D721Med (cell line): ENCODE measurements around the gene ZNF407.

Experiments
- DNase-seq: peaks from one replicate; pipeline ENCODE4 v3.0.0; 2011; ENCODE audit warnings: low spot score; ENCODE audit not compliant: insufficient read length
- FAIRE-seq: peaks from 2 replicates; lab custom pipeline; 2011; peaks lifted over from hg19 to GRCh38; lab: Jason Lieb, UNC
- CTCF ChIP-seq: IDR thresholded peaks from 2 replicates; pipeline ENCODE4 v1.5.1; 2012; ENCODE audit warnings: mild to moderate bottlenecking, control low read depth; ENCODE audit not compliant: insufficient read depth; ENCODE audit errors: missing control alignments

ZNF407 gene

GRCh38 chr18:74905247-74905646 lies 307.6 kb downstream of the ZNF407 start:
- FAIRE-seq, result no peak
- no peak for TF ChIP-seq CTCF
- DNase-seq, result no peak

DNA sequence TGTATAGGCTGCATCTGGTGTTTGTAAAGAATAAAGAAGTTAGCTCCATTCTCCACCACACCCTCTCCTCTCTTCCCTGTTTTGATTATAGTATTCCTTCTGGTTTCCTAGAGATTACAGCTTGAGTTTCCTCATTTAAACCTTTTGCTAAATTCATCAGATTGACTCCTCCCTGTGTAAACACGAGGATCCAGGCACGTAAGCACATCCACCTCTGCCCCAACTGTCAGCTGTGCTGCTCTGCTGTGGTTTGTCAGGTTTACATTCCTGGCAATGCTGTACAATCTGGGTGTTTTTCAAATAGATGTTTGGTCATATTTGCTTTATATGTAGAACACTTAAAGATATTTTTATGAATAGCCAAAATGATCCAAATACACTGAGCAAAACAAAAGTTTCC lies 308.5 kb downstream of the ZNF407 start:
- FAIRE-seq (no peak), DNase-seq (no peak)
- TF ChIP-seq CTCF, result no peak

- TF ChIP-seq CTCF, result no peak
- no peak for FAIRE-seq
- DNase-seq, result no peak
Measured at GRCh38 chr18:74914052-74914591, 316.5 kb downstream of the ZNF407 start.

DNA sequence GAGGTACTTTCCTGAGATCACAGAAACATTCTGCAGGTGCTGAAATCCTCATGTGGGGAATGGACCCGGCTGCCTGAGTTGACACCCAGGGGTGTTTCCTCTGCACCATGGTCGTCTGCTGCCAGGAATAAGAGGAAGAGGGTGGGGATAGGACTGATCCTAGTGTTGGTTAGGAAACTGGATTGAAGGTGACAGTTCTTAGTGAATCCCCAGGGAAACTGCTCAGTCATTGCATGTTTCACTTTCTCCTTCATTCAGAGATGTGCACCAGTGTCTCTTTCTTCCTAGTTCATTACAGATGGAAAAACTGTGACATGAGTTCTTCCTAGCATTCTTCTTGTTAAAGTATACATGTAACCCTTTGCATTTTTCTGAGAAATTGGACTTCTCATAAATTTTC lies 317.0 kb downstream of the ZNF407 start:
- no peak for DNase-seq
- no peak for TF ChIP-seq CTCF
- FAIRE-seq, result peak; percentile 85

DNA sequence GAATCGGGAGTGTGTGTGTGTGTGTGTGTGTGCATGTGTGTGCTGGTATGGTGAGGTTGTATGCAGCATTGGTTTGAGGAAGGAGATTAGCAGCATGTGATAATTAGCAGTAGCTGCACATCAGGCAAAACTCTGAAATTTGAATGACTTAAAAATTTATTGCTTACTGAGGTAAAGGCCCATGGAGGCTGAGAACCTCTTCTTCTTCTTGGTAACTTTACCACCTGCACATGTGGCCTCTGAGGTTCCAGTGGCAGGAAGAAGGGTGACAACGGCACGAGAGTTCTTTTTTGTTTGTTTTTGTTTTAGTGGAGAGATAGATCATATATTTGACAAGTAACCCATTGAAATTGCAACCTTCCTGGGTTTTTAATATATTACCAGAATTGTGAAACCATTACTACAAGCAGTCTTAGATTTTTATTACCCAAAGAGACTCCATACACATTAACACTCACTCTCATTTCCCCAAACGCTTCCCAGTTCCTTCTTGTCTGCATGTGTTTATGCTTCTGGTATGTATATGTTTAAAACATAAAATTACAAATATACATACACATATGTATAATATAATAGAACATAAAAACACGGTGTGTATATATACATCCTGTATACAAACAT lies 319.2 kb downstream of the ZNF407 start:
- no peak for TF ChIP-seq CTCF
- DNase-seq (no peak), FAIRE-seq (peak; percentile 51)

GRCh38 chr18:74918276-74918790 lies 320.7 kb downstream of the ZNF407 start:
- FAIRE-seq (no peak), DNase-seq (no peak)
- TF ChIP-seq CTCF, result no peak
